K562 (cell line): ENCODE measurements around the gene KHNYN. TPM values are rescaled to one million over a fixed set of nuclear protein-coding genes. Genes with fewer than 3 reads are reported as not detected.

ENCODE experiments used
- ATAC-seq: fragments of 200-7000 bp; cut with Tn5 transposase; 3 replicates; pipeline ENCODE4 v1.9.1; 2020; ENCODE audit warnings: moderate library complexity
- BruUV-seq: library from RNA; stranded (reverse); fragments of 400-500 nt; replicated peaks from 2 replicates; lab custom pipeline; 2021; lab: Mats Ljungman, UMichigan
- CTCF ChIA-PET: fragments of 300-600 bp; formaldehyde crosslinking; extraction: SDS; loops from one replicate; lab custom pipeline; 2021; ENCODE audit warnings: low intra/inter-chr PET ratio; lab: Yijun Ruan, JAX
- POLR2A ChIA-PET: fragments of 300-600, 350-650 bp; sonication (Branson Sonifier 250); formaldehyde crosslinking; extraction: SDS; loops from one replicate; lab custom pipeline; 2021; ENCODE audit warnings: antibody characterized with exemption, inconsistent platforms; lab: Yijun Ruan, JAX
- DNase-seq, 4 experiments: peaks; one replicate each; pipeline versions ENCODE4 v3.0.0 to v3.0.0-alpha.2; 2011 to 2018; ENCODE audit warnings: low spot score in 3 of 4, mixed read lengths in 3 of 4; ENCODE audit errors: extremely low read depth in 1 of 4
- FAIRE-seq: peaks from 2 replicates; lab custom pipeline; 2011; peaks lifted over from hg19 to GRCh38; lab: Jason Lieb, UNC
- H2AFZ ChIP-seq: 2 replicates; pipeline ENCODE4 v1.6.0; 2011; ENCODE audit warnings: low read depth, low read length, control low read depth, inconsistent platforms
- H3K27ac ChIP-seq: fragments of 200-600 bp; 3 replicates; pipeline ENCODE4 v1.8.0; 2011; ENCODE audit warnings: low read depth, mild to moderate bottlenecking, control low read depth, inconsistent platforms, low read length, moderate library complexity, mixed read lengths; ENCODE audit errors: extremely low read depth
- H3K27me3 ChIP-seq, 2 experiments: fragments of 300-600 bp in 1 of 2; 2 replicates in 1 of 2; 3 replicates in 1 of 2; pipeline versions ENCODE4 v1.6.0 to v1.8.0; 2011; ENCODE audit warnings: inconsistent platforms in 2 of 2, low read length in 2 of 2, mild to moderate bottlenecking in 1 of 2, mixed read lengths in 1 of 2, moderate library complexity in 1 of 2; ENCODE audit not compliant: control insufficient read depth in 2 of 2, insufficient read depth in 2 of 2
- H3K36me3 ChIP-seq: fragments of 300-600 bp; 3 replicates; pipeline ENCODE4 v1.8.0; 2011; ENCODE audit warnings: mild to moderate bottlenecking, low read length, inconsistent platforms; ENCODE audit not compliant: control insufficient read depth, insufficient read depth
- H3K4me1 ChIP-seq, 2 experiments: fragments of 200-600 bp in 1 of 2; replicated peaks in 1 of 2; 2 replicates in 1 of 2; 3 replicates in 1 of 2; pipeline versions ENCODE4 v1.5.1 to v1.8.0; 2011; ENCODE audit warnings: inconsistent platforms in 2 of 2, low read length in 2 of 2, mild to moderate bottlenecking in 1 of 2, mixed read lengths in 1 of 2, moderate library complexity in 1 of 2; ENCODE audit not compliant: control insufficient read depth in 2 of 2, insufficient read depth in 2 of 2
- H3K4me2 ChIP-seq: 2 replicates; pipeline ENCODE4 v1.6.1; 2011; ENCODE audit warnings: low read length, control low read depth, inconsistent platforms, mixed read lengths; ENCODE audit not compliant: insufficient read depth
- H3K4me3 ChIP-seq: fragments of 200-600 bp; sonication (generic), shearing (Covaris generic); 2 replicates; pipeline ENCODE4 v1.5.1; 2016; ENCODE audit warnings: control low read depth, inconsistent platforms
- H3K79me2 ChIP-seq: fragments of 200-600 bp; 3 replicates; pipeline ENCODE4 v1.8.0; 2011; ENCODE audit warnings: low read length, inconsistent platforms; ENCODE audit not compliant: control insufficient read depth, insufficient read depth
- H3K9ac ChIP-seq, 2 experiments: 2 replicates each; pipeline versions ENCODE4 v1.6.0 to v1.6.1; 2011; ENCODE audit warnings: low read depth in 2 of 2, low read length in 2 of 2, control low read depth in 1 of 2, inconsistent platforms in 1 of 2, mild to moderate bottlenecking in 1 of 2, mixed read lengths in 1 of 2; ENCODE audit not compliant: insufficient read depth in 1 of 2
- H3K9me1 ChIP-seq: one replicate; pipeline ENCODE4 v1.6.0; 2011; ENCODE audit warnings: inconsistent platforms, mild to moderate bottlenecking, low read length, moderate library complexity; ENCODE audit not compliant: control insufficient read depth, insufficient read depth
- H3K9me3 ChIP-seq: replicated peaks from 2 replicates; pipeline ENCODE4 v1.5.1; 2011; ENCODE audit warnings: low read depth, low read length, inconsistent platforms; ENCODE audit not compliant: control insufficient read depth, insufficient read depth
- H4K20me1 ChIP-seq: replicated peaks from 2 replicates; pipeline ENCODE4 v1.6.1; 2011; ENCODE audit warnings: low read length, inconsistent platforms, mixed read lengths; ENCODE audit not compliant: control insufficient read depth, insufficient read depth
- CAMTA2 ChIP-seq: fragments of 250-450 bp; sonication (Bioruptor Pico); conservative IDR thresholded peaks from 2 replicates; pipeline ENCODE4 v1.5.1; 2022
- DIDO1 ChIP-seq: fragments of 450-650 bp; IDR thresholded peaks from 2 replicates; pipeline ENCODE4 v1.6.1; 2016; ENCODE audit warnings: low read depth, missing biosample characterization, missing genetic modification characterization
- GATA2 ChIP-seq: sonication (generic); formaldehyde crosslinking; IDR thresholded peaks from 2 replicates; pipeline ENCODE4 v1.4.0; 2020; ENCODE audit warnings: mild to moderate bottlenecking, missing genetic modification reagents
- LCOR ChIP-seq: sonication (generic); formaldehyde crosslinking; IDR thresholded peaks from 2 replicates; pipeline ENCODE4 v1.8.0; 2022; ENCODE audit warnings: mild to moderate bottlenecking, missing genetic modification reagents
- MXI1 ChIP-seq: IDR thresholded peaks from 2 replicates; pipeline ENCODE4 v1.6.1; 2011; ENCODE audit warnings: low read depth, mild to moderate bottlenecking, improper control_type of control experiment, low read length
- MYC ChIP-seq, 2 experiments: fragments of 250-450 bp in 1 of 2; sonication (Bioruptor Pico) in 1 of 2; IDR thresholded peaks; 2 replicates each; pipeline versions ENCODE4 v1.5.1 to v1.6.1; 2012 to 2021; ENCODE audit warnings: low read depth in 2 of 2, borderline replicate concordance in 1 of 2, improper control_type of control experiment in 1 of 2, low read length in 1 of 2, mild to moderate bottlenecking in 1 of 2, moderate library complexity in 1 of 2
- NR2C2 ChIP-seq, 2 experiments: fragments of 200-800 bp in 1 of 2; sonication (Bioruptor generic) in 1 of 2; sonication (generic) in 1 of 2; formaldehyde crosslinking in 1 of 2; IDR thresholded peaks; 2 replicates each; pipeline versions ENCODE4 v1.6.1 to v1.8.0; 2016 to 2022; ENCODE audit warnings: mild to moderate bottlenecking in 1 of 2, missing compliant biosample characterization in 1 of 2, missing genetic modification characterization in 1 of 2, missing genetic modification reagents in 1 of 2
- PTRF ChIP-seq: fragments of 450-650 bp; IDR thresholded peaks from 2 replicates; pipeline ENCODE4 v1.6.1; 2016; ENCODE audit warnings: mild to moderate bottlenecking, missing genetic modification characterization, missing compliant biosample characterization
- ZNF146 ChIP-seq: IDR thresholded peaks from one replicate; pipeline ENCODE4 v1.6.1; 2018; ENCODE audit warnings: missing compliant biosample characterization; ENCODE audit not compliant: unreplicated experiment
- ZNF165 ChIP-seq: fragments of 250-450 bp; sonication (Bioruptor Pico); IDR thresholded peaks from 2 replicates; pipeline ENCODE4 v1.4.0; 2020; ENCODE audit warnings: borderline replicate concordance
- ZNF274 ChIP-seq: IDR thresholded peaks from 2 replicates; pipeline ENCODE4 v1.6.1; 2011; ENCODE audit warnings: low read depth, mild to moderate bottlenecking, low read length, moderate library complexity, borderline replicate concordance
- ZNF3 ChIP-seq: fragments of 250-450 bp; sonication (Bioruptor Pico); IDR thresholded peaks from 2 replicates; pipeline ENCODE4 v1.5.0; 2021; ENCODE audit warnings: mild to moderate bottlenecking, moderate library complexity
- ZNF316 ChIP-seq: fragments of 450-650 bp; IDR thresholded peaks from 2 replicates; pipeline ENCODE4 v1.6.1; 2016
- ZNF75A ChIP-seq: fragments of 450-650 bp; formaldehyde crosslinking; IDR thresholded peaks from 2 replicates; pipeline ENCODE4 v1.4.0; 2020; ENCODE audit warnings: mild to moderate bottlenecking
- ZNF76 ChIP-seq: fragments of 250-450 bp; sonication (Bioruptor Pico); IDR thresholded peaks from 2 replicates; pipeline ENCODE4 v1.4.0; 2020; ENCODE audit warnings: mild to moderate bottlenecking, moderate library complexity, borderline replicate concordance
- ZNF766 ChIP-seq: fragments of 200-800 bp; sonication (Bioruptor generic); conservative IDR thresholded peaks from 2 replicates; pipeline ENCODE4 v1.6.1; 2016; ENCODE audit warnings: missing genetic modification characterization, missing compliant biosample characterization
- ZZZ3 ChIP-seq: fragments of 450-650 bp; IDR thresholded peaks from 2 replicates; pipeline ENCODE4 v1.6.1; 2016; ENCODE audit warnings: antibody characterized with exemption, mild to moderate bottlenecking, moderate library complexity
- WGBS: fragments of 100-300 bp; shearing (Covaris generic); methylation state at CpG from one replicate; pipeline ENCODE4 v1.1.6; 2016; ENCODE audit warnings: low coverage, mixed read lengths; ENCODE audit not compliant: insufficient coverage; ENCODE audit errors: missing lambda C conversion rate; 5-methylcytosine and 5-hydroxymethylcytosine counted together
- in situ Hi-C: fragments of 300-500 bp; cut with MboI; formaldehyde crosslinking; loops from 4 replicates; pipeline ENCODE4 v1.15.0; 2018; ENCODE audit warnings: inconsistent platforms, mixed read lengths
- intact Hi-C: fragments of 100-400 bp; cut with micrococcal nuclease; formaldehyde crosslinking; loops from 2 replicates; pipeline ENCODE4 v1.14.2; 2022
- polyA plus RNA-seq, 8 experiments: library from polyadenylated mRNA; depleted of rRNA in 4 of 8; stranded (reverse) in 5 of 8; unstranded in 3 of 8; fragments of >200 nt; fragmentation: Nextera tagmentation in 2 of 8; fragmentation: Illumina TruSeq in 1 of 8; extraction: Ambion mirVana in 2 of 8; extraction: Trizol in 1 of 8; gene quantifications; 2 replicates each; pipeline versions ENCODE4 v1.2.1 to v1.2.3, GENCODE V29; 2011 to 2014; ENCODE audit warnings: inconsistent platforms in 1 of 8, missing spikeins in 1 of 8
- total RNA-seq, 7 experiments: library from RNA; depleted of rRNA in 6 of 7; stranded (reverse); fragments of >200 nt in 6 of 7; fragmentation: Illumina TruSeq in 2 of 7; extraction: Trizol in 2 of 7; gene quantifications; 2 replicates each; pipeline versions ENCODE4 v1.2.1 to v1.2.3, GENCODE V29; 2011 to 2021; ENCODE audit warnings: low replicate concordance in 1 of 7
- TF ChIP-seq, protein P1 (sequence below): fragments of 450-650 bp; formaldehyde crosslinking; IDR thresholded peaks from 2 replicates; pipeline ENCODE4 v1.4.0; 2020; ENCODE audit warnings: mild to moderate bottlenecking, moderate library complexity
- TF ChIP-seq, protein P2 (sequence below): fragments of 450-650 bp; IDR thresholded peaks from 2 replicates; pipeline ENCODE4 v1.6.1; 2014; ENCODE audit warnings: low read depth, mild to moderate bottlenecking, moderate library complexity, borderline replicate concordance

The KHNYN gene
- total and polyA plus RNA-seq, 9 of the 15 experiments (the other 6 are each of a cell fraction or from before 2014, with no cell fraction given): 0.76 to 26.0 (median 14.1) TPM

DNA sequence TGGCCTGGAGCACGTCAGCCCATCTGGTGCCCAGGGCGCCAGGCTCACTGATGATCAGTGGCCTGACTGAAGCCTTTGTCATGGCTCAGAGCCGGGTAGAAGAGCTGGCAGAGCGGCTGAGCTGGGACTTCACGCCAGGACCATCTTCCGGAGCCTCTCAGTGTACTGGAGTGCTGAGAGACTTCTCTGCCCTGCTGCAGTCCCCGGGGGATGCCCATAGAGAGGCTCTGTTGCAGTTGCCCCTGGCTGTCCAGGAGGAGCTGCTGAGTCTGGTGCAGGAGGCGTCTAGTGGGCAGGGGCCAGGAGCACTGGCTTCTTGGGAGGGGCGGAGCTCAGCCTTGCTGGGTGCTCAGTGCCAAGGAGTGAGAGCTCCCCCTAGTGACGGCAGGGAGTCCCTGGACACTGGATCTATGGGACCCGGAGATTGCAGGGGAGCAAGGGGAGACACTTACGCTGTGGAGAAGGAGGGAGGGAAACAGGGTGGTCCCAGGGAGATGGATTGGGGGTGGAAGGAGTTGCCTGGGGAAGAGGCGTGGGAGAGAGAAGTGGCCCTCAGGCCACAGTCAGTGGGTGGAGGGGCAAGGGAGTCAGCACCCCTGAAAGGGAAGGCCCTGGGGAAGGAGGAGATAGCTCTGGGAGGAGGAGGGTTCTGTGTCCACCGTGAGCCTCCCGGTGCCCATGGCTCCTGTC, 2.0 kb downstream of the KHNYN start:
- Histone ChIP-seq H4K20me1 (peaks cover 5% of the 10 kb centered on the region; the same call in 1 of the 2 replicates), H3K36me3 (peaks cover 23% of the 10 kb centered on the region; the same call in 2 of the 3 replicates), H3K27ac (no peak overlapping the region), H3K4me1 (peaks cover 21 to 53% of the 10 kb centered on the region in 2 experiments), H3K9ac (no peak overlapping the region), H2AFZ (no peak overlapping the region), H3K79me2 (peaks cover 12% of the 10 kb centered on the region), H3K9me1 (peaks cover 3% of the 10 kb centered on the region), H3K27me3 (no peaks in the 10 kb centered on the region), H3K4me3 (no peak overlapping the region), H3K4me2 (no peak overlapping the region), H3K9me3 (no peaks in the 10 kb centered on the region)
- DNase-seq (peak; percentile 72 to 91 (median 80)), ATAC-seq (peak; percentile 80), FAIRE-seq (peak; percentile 83)
- intact Hi-C loops: loop anchor here (1.0 to 2.0 kb wide), 3 partner anchors 98 to 189 kb away; partner anchors contain the start of gene TINF2
- CTCF ChIA-PET: interaction anchor here (0.6 to 1.9 kb wide), 3 partner anchors 97 to 843 kb away, joined by 3 to 19 read pairs (median 5); partner anchors contain the start of gene ADCY4
- in situ Hi-C loops: loop anchor here (5.0 to 10.0 kb wide), 3 partner anchors 99 to 377 kb away; partner anchors contain the start of genes CARMIL3 and TINF2
- 31% methylated on average over 10 of the region's 15 CpGs for whole genome bisulfite sequencing
- POLR2A ChIA-PET: interaction anchor here (0.6 to 3.9 kb wide), 18 partner anchors 9 to 285 kb away, joined by 3 to 43 read pairs (median 5); partner anchors contain the start of genes ADCY4, SDR39U1 and TINF2
- no TSS peak for BruUV-seq
- TF ChIP-seq ZNF766 (CRISPR knock-in tag): no peak
- TF ChIP-seq, protein P1, sequence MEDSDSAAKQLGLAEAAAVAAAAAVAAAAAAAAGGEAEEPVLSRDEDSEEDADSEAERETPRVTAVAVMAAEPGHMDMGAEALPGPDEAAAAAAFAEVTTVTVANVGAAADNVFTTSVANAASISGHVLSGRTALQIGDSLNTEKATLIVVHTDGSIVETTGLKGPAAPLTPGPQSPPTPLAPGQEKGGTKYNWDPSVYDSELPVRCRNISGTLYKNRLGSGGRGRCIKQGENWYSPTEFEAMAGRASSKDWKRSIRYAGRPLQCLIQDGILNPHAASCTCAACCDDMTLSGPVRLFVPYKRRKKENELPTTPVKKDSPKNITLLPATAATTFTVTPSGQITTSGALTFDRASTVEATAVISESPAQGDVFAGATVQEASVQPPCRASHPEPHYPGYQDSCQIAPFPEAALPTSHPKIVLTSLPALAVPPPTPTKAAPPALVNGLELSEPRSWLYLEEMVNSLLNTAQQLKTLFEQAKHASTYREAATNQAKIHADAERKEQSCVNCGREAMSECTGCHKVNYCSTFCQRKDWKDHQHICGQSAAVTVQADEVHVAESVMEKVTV: peak; percentile 57
- TF ChIP-seq PTRF (tag): no peak
- no peak for TF ChIP-seq ZNF76 (CRISPR knock-in tag)
- 0 out of 2 replicates have a peak, but pooled peaks have one; percentile 43 for TF ChIP-seq LCOR (CRISPR knock-in tag)
- TF ChIP-seq ZNF75A (CRISPR knock-in tag): no peak
- TF ChIP-seq ZNF3 (CRISPR knock-in tag): no peak
- no peak for TF ChIP-seq ZNF165
- TF ChIP-seq MXI1: no peak
- no peak for TF ChIP-seq CAMTA2 (CRISPR knock-in tag)
- peak; percentile 68 for TF ChIP-seq ZNF316
- no peak for TF ChIP-seq ZNF146 (CRISPR knock-in tag)
- no peak for TF ChIP-seq ZNF274
- no peak for TF ChIP-seq NR2C2 (CRISPR knock-in tag; IDR thresholded peaks at IDR 0.05)
- no peak for TF ChIP-seq NR2C2 (tag; IDR thresholded peaks at IDR 0.05)
- TF ChIP-seq MYC (IDR thresholded peaks at IDR 0.05; ENCODE audit: low read depth, low read length): no peak
- no peak for TF ChIP-seq MYC (CRISPR knock-in tag; IDR thresholded peaks at IDR 0.05; ENCODE audit: borderline replicate concordance, low read depth)
- TF ChIP-seq DIDO1 (tag): no peak
- TF ChIP-seq, protein P2, sequence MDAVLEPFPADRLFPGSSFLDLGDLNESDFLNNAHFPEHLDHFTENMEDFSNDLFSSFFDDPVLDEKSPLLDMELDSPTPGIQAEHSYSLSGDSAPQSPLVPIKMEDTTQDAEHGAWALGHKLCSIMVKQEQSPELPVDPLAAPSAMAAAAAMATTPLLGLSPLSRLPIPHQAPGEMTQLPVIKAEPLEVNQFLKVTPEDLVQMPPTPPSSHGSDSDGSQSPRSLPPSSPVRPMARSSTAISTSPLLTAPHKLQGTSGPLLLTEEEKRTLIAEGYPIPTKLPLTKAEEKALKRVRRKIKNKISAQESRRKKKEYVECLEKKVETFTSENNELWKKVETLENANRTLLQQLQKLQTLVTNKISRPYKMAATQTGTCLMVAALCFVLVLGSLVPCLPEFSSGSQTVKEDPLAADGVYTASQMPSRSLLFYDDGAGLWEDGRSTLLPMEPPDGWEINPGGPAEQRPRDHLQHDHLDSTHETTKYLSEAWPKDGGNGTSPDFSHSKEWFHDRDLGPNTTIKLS: no peak
- no peak for TF ChIP-seq ZZZ3
- TF ChIP-seq GATA2 (CRISPR knock-in tag): 0 out of 2 replicates have a peak, but pooled peaks have one; percentile 20
